Superior temporal gyrus (tissue), 1 donor: ENCODE measurements around the gene HERC2.
"Not testable (repeated sequence)": the region's sequence is repeated elsewhere in the genome, so short reads cannot be mapped to it uniquely, and the experiment has no call there.

ENCODE experiments used
- DNase-seq: peaks from one replicate; pipeline ENCODE4 v3.0.0-alpha.2; 2016; ENCODE audit errors: extremely low spot score

HERC2 gene

GRCh38 chr15:28130651-28131050 is 191.3 kb downstream of the HERC2 start:
- no peak for DNase-seq

GRCh38 chr15:28129231-28129848 is 192.6 kb downstream of the HERC2 start:
- DNase-seq, result no peak

- peak; percentile 86 for DNase-seq
These were observed 193.9 kb downstream of the HERC2 start for GRCh38 chr15:28128031-28128430.

GRCh38 chr15:28127036-28127435 is 194.9 kb downstream of the HERC2 start:
- DNase-seq, result no peak

- peak; percentile 94 for DNase-seq
These were observed 196.0 kb downstream of the HERC2 start for GRCh38 chr15:28125673-28126651.

- DNase-seq, result no peak
These were observed 197.1 kb downstream of the HERC2 start for GRCh38 chr15:28124841-28125240.

- peak; percentile 83 for DNase-seq
These were observed 198.5 kb downstream of the HERC2 start for GRCh38 chr15:28123408-28124023.

- DNase-seq, result no peak
These were observed 199.7 kb downstream of the HERC2 start for GRCh38 chr15:28122038-28122949.

- not testable (repeated sequence) for DNase-seq
These were observed 200.4 kb downstream of the HERC2 start for GRCh38 chr15:28121577-28121976.

GRCh38 chr15:28120359-28120640 is 201.7 kb downstream of the HERC2 start:
- DNase-seq, result no peak

- no peak for DNase-seq
These were observed 203.4 kb downstream of the HERC2 start for GRCh38 chr15:28118531-28118930.

- no peak for DNase-seq
These were observed 203.9 kb downstream of the HERC2 start for GRCh38 chr15:28118083-28118482.

GRCh38 chr15:28117432-28117990 is 204.5 kb downstream of the HERC2 start:
- DNase-seq, result no peak

GRCh38 chr15:28116521-28117431 is 205.2 kb downstream of the HERC2 start:
- DNase-seq, result no peak

GRCh38 chr15:28115871-28116270 is 206.1 kb downstream of the HERC2 start:
- DNase-seq, result no peak

GRCh38 chr15:28114721-28115622 is 207.0 kb downstream of the HERC2 start:
- DNase-seq, result no peak

- no peak for DNase-seq
These were observed 207.9 kb downstream of the HERC2 start for GRCh38 chr15:28114114-28114455.

- DNase-seq, result peak; percentile 31
These were observed 208.4 kb downstream of the HERC2 start for GRCh38 chr15:28113394-28114113.

- DNase-seq, result no peak
These were observed 209.0 kb downstream of the HERC2 start for GRCh38 chr15:28112962-28113361.
